IgD-negative memory B cell (primary cell): ENCODE results near the gene THSD4. TPM values are rescaled to one million over a fixed set of nuclear protein-coding genes. Genes with fewer than 3 reads are reported as not detected.
"Not testable (repeated sequence)": the region's sequence is repeated elsewhere in the genome, so short reads cannot be mapped to it uniquely, and the experiment has no call there.

ENCODE experiments used
- H3K27ac Mint-ChIP-seq, 3 donors: one replicate each; pipeline ENCODE4 v1.8.0; 2020 to 2022; ENCODE audit warnings: mild to moderate bottlenecking in 3 of 3, mixed read lengths in 3 of 3, moderate library complexity in 1 of 3
- H3K27me3 Mint-ChIP-seq: one replicate; pipeline ENCODE4 v1.8.0; 2021; ENCODE audit warnings: mixed read lengths
- H3K36me3 Mint-ChIP-seq: one replicate; pipeline ENCODE4 v1.8.0; 2020; ENCODE audit warnings: mild to moderate bottlenecking, mixed read lengths
- H3K4me1 Mint-ChIP-seq, 3 donors: one replicate each; pipeline ENCODE4 v1.8.0; 2020 to 2022; ENCODE audit warnings: mixed read lengths in 3 of 3, mild to moderate bottlenecking in 1 of 3
- H3K4me3 Mint-ChIP-seq, 4 donors: one replicate each; pipeline ENCODE4 v1.8.0; 2020 to 2022; ENCODE audit warnings: mild to moderate bottlenecking in 4 of 4, mixed read lengths in 4 of 4, moderate library complexity in 3 of 4
- H3K9me3 Mint-ChIP-seq, 3 donors: one replicate each; pipeline ENCODE4 v1.8.0; 2020 to 2021; ENCODE audit warnings: mixed read lengths in 3 of 3, mild to moderate bottlenecking in 1 of 3
- polyA plus RNA-seq: library from polyadenylated mRNA; unstranded; fragments of 300-500 nt; fragmentation: Illumina TruSeq; gene quantifications from one replicate; pipeline ENCODE4 v1.2.3, GENCODE V29; 2021

The THSD4 gene
- polyA plus RNA-seq, 1 donor from 2014 or later, result not detected

DNA sequence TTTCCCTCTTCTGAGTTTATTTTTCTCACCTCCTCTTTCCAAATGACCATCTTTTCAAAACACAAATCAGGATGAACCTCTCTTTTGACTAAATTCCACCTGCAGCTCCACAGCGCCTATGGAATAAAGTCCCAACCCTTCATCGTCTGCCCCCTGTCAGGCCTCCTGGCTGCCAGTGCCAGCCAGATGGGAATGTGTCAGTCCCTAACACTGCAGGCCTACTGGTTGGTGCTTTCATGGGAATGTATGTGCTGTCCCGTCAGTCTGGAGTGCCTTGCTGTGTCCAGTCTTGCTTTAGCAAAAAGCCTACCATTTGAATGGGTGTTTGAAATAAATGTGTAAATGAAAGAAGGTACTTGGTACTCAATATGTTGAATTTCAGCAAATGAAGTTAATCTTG is 310.1 kb downstream of the THSD4 start:
- no peak overlapping the region for H3K27ac Mint-ChIP-seq
- no peaks in the 10 kb centered on the region for H3K36me3 Mint-ChIP-seq
- H3K27me3 Mint-ChIP-seq, result peaks cover 14% of the 10 kb centered on the region
- H3K9me3 Mint-ChIP-seq, result peaks cover 0 to 7% (median 3%) of the 10 kb centered on the region in 3 donors
- peaks cover 0 to 1% (median 0%) of the 10 kb centered on the region in 3 donors for H3K4me1 Mint-ChIP-seq
- no peak overlapping the region for H3K4me3 Mint-ChIP-seq

DNA sequence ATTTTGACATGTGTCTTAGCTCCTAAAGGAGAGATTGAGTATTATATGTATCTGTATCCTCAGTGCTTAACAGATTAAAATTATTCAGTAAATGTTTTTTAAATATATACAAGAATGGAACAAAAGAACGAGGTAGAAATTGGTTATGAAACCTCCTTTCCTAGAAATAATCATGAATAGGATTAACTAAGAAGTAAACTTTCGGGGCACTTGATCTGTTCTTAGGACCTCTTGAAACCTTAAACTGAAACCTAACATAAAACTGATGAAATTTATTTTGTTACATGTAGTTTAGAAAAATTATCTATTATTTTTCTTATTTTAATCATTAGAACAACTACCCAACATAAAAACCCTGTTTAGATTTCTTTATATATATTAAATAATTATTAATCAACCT is 311.5 kb downstream of the THSD4 start:
- H3K4me1 Mint-ChIP-seq, result no peaks in the 10 kb centered on the region
- no peaks in the 10 kb centered on the region for H3K36me3 Mint-ChIP-seq
- H3K27me3 Mint-ChIP-seq, result peaks cover 14% of the 10 kb centered on the region
- no peak overlapping the region for H3K27ac Mint-ChIP-seq
- H3K4me3 Mint-ChIP-seq, result no peak overlapping the region
- H3K9me3 Mint-ChIP-seq, result peaks cover 0 to 3% (median under 1%) of the 10 kb centered on the region in 3 donors

DNA sequence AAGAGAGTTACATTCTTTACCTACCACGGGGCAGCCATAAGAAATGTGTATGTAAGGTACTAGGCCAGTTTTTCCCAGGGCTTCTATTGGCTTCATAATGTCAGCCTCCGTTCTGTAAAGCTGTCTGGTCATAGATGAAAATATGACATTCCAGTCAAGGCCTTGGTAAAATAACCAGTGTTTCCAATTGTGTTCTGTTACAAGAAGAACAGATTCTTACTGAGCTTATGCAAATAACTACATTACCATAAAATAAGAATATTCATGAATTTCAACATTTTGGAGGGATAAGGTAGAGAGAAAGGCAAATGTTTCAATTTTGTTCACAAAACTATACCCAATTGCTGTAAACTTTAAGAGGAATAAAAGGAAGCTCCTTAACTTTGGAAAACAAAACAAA is 315.5 kb downstream of the THSD4 start:
- no peak overlapping the region for H3K27ac Mint-ChIP-seq

DNA sequence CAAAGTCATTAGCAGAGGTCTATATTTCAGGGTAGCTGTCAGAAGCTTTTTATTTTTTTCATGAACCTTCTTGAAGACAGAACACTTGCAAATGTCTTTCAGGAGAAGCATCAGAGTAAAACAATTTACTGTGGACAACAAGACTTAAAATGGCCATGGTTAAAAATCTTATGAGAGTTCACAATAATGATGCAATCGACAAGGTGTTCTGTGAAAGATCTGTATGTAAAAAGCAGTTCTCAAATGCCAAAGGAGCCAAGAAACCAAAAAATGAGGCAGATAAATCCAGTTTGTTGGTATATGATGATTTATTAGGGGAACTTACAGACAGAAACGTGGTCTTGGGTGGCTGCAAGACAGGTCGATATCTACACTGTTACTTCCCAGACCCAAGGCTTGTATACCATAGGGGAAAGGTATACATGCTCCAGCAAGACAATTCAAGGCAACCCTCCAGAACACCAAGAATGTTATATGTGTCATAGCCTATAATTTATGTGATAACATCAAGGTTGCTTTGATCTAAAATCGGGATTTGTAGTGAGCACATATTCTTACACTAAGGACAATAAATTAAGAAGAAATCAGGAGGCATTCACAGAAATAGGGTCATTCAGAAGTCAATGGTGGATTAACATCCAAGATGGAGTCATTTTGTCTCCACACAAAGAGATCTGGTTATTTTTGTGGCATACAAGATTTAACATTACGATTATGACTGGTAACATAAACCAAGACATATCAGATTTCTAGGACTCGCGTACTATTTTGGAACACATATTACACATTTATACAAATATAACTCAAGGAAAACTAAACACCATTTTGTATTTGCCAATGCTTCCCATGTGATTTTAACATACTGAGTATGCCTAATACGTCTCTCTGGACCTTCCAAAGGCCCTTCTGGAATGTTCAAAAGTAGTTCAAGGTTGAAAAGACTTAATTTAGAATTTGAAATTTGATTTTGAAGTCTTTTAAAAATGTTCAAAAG is 316.4 kb downstream of the THSD4 start:
- H3K9me3 Mint-ChIP-seq, result no peaks in the 10 kb centered on the region
- no peak overlapping the region for H3K27ac Mint-ChIP-seq
- H3K27me3 Mint-ChIP-seq, result peaks cover 5% of the 10 kb centered on the region
- no peaks in the 10 kb centered on the region for H3K4me1 Mint-ChIP-seq
- no peaks in the 10 kb centered on the region for H3K36me3 Mint-ChIP-seq
- H3K4me3 Mint-ChIP-seq, result no peak overlapping the region

More for the DNA sequence above, 315.5 kb downstream of the THSD4 start:
- H3K4me3 Mint-ChIP-seq, result no peak overlapping the region
- no peaks in the 10 kb centered on the region for H3K36me3 Mint-ChIP-seq
- H3K9me3 Mint-ChIP-seq, result no peaks in the 10 kb centered on the region
- H3K4me1 Mint-ChIP-seq, result no peaks in the 10 kb centered on the region
- H3K27me3 Mint-ChIP-seq, result peaks cover 5% of the 10 kb centered on the region

DNA sequence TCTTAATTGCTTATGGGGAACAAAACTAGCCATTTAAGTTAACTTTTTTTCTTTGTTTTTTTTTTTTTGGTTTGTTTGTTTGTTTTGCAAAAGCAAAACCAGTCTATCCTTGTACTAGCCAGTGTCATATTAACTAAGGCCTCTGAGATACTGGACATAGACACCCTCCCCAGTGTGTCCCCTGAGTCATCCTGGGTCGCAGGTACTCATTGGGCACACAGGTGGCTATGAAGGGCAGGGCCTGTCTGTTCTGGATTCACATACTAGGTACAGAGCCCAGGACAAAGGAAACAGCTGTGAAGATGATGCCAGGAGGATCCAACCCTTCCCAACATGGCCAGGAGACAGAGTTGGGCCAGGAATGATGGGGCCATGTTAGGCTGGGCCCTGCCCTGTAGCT is 318.1 kb downstream of the THSD4 start:
- Mint-ChIP-seq H3K27me3 (no peaks in the 10 kb centered on the region), H3K9me3 (no peaks in the 10 kb centered on the region), H3K4me3 (no peak overlapping the region)

DNA sequence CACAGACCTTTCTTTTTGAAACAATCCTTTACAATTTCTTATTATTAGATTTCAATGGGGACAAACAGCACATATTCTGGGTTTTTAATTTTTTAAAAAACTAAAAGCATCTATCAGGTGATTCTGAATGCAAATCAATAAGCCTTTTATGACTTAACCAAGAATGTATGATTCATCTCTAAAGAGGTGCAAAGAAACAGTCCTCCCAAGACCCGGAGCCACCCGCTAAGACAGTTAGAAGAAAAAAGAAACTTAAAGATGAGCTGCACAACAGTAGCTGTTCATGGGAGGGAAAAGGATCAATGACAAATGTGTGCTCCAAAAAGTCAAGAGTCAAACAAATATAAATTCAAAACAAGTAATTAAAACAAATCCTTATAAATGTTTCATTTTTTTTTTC is 319.5 kb downstream of the THSD4 start:
- H3K27ac Mint-ChIP-seq, result no peak overlapping the region
- H3K4me3 Mint-ChIP-seq, result no peak overlapping the region
- no peaks in the 10 kb centered on the region for H3K27me3 Mint-ChIP-seq
- no peaks in the 10 kb centered on the region for H3K9me3 Mint-ChIP-seq
- H3K36me3 Mint-ChIP-seq, result no peaks in the 10 kb centered on the region
- H3K4me1 Mint-ChIP-seq, result no peaks in the 10 kb centered on the region

More for the DNA sequence above, 318.1 kb downstream of the THSD4 start:
- no peak overlapping the region for H3K27ac Mint-ChIP-seq
- no peaks in the 10 kb centered on the region for H3K4me1 Mint-ChIP-seq
- no peaks in the 10 kb centered on the region for H3K36me3 Mint-ChIP-seq

DNA sequence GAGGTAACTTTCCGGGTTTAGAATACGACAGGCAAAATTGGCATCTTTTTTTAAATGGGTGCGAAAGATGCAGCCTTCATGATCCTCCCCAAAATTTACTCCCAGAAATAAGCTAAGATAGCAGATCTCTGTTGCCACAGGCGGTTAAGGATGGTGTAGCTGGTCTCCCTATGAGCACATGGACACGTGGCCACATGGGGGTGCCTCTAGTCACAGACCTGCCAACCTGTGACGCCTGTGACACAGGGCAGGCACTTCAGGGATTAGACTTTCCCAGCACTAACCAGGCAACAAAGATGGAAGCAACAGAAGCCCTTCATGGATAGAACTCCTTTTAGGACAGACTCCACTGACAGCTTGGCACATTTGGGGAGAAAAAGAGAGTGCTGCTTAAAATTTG is 320.3 kb downstream of the THSD4 start:
- Mint-ChIP-seq H3K27ac (no peak overlapping the region), H3K36me3 (no peaks in the 10 kb centered on the region), H3K4me1 (no peaks in the 10 kb centered on the region), H3K9me3 (no peaks in the 10 kb centered on the region), H3K4me3 (no peak overlapping the region), H3K27me3 (no peaks in the 10 kb centered on the region)

DNA sequence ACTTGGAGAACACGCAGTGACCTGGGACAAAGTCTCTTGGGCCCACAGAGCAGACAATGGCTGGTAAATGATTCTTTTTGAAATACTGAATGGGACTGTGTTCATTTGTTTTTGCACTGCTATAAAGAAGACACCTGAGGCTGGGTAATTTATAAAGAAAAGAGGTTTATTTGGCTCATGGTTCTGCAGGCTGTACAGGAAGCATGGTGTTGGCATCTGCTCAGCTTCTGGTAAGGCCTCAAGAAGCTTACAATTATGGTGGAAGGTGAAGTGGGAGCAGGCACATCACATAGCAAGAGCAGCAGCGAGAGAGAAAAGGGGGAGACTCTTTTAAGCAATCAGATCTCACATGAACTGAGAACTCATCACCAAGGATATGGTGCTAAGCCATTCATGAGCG is 321.6 kb downstream of the THSD4 start:
- Mint-ChIP-seq H3K4me3 (no peak overlapping the region), H3K27ac (no peak overlapping the region), H3K4me1 (peaks cover 0 to 2% (median 0%) of the 10 kb centered on the region in 3 donors), H3K27me3 (peaks cover 2% of the 10 kb centered on the region), H3K36me3 (no peaks in the 10 kb centered on the region), H3K9me3 (no peaks in the 10 kb centered on the region)

DNA sequence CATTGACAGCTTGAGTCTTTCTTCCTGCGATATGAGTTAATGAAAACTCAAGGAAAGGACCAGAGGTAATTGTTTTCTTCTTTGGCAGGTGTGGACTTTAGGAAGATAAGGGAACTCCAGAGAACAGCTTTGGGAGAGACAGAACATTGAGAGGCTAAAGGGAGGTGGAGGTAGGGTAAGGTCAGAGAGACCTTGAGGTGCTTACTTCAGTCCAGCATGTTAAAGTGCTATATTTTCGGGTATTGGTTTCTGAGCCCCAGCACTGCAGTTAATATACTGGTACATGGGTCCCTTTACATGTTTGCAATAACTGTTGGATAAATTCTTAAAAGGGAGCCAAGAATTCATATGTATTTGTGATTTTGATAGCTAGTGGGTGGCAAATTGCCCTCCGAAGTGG is 322.1 kb downstream of the THSD4 start:
- Mint-ChIP-seq H3K4me1 (peaks cover 0 to 2% (median 0%) of the 10 kb centered on the region in 3 donors), H3K27me3 (peaks cover 2% of the 10 kb centered on the region)

DNA sequence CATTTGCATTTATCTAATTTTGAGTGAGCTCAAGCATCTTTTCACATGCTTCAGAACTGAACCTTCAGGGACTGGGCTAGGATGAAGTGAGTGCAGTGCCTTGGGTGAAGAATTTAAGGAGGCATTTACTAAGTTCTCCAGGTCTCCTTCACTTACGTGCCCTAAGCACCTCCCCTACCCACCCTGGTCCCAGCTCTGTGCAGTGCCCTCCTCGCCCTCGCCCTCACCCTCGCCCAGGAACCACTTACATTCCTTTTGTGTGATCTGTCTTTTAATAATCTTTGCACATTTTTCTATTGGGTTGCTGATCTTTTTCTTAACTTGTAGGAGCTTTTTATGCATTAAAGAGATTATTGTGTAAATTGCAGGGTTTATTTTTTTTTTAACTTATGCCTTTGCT is 322.6 kb downstream of the THSD4 start:
- no peak overlapping the region for H3K27ac Mint-ChIP-seq
- H3K4me1 Mint-ChIP-seq, result peaks cover 0 to 2% (median 0%) of the 10 kb centered on the region in 3 donors
- peaks cover 2% of the 10 kb centered on the region for H3K27me3 Mint-ChIP-seq
- H3K9me3 Mint-ChIP-seq, result no peaks in the 10 kb centered on the region
- peak overlapping the region in 1 of 4 donors; percentile 44 for H3K4me3 Mint-ChIP-seq
- H3K36me3 Mint-ChIP-seq, result no peaks in the 10 kb centered on the region

More for the DNA sequence above, 322.1 kb downstream of the THSD4 start:
- Mint-ChIP-seq H3K36me3 (no peaks in the 10 kb centered on the region), H3K9me3 (no peaks in the 10 kb centered on the region), H3K27ac (no peak overlapping the region), H3K4me3 (no peak overlapping the region)

DNA sequence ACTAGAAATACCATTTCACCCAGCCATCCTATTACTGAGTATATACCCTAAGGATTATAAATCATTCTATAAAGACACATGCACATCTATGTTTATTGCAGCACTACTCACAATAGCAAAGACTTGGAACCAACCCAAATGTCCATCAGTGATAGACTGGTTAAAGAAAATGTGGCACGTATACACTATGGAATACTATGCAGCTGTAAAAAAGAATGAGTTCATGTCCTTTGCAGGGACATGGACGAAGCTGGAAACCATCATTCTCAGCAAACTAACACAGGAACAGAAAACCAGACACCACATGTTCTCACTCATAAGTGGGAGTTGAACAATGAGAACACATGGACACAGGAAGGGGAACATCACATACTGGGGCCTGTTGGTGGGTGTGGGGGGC is 324.2 kb downstream of the THSD4 start:
- not testable (repeated sequence) for H3K27me3 Mint-ChIP-seq, H3K4me3 Mint-ChIP-seq, H3K27ac Mint-ChIP-seq, H3K9me3 Mint-ChIP-seq, H3K4me1 Mint-ChIP-seq, H3K36me3 Mint-ChIP-seq

DNA sequence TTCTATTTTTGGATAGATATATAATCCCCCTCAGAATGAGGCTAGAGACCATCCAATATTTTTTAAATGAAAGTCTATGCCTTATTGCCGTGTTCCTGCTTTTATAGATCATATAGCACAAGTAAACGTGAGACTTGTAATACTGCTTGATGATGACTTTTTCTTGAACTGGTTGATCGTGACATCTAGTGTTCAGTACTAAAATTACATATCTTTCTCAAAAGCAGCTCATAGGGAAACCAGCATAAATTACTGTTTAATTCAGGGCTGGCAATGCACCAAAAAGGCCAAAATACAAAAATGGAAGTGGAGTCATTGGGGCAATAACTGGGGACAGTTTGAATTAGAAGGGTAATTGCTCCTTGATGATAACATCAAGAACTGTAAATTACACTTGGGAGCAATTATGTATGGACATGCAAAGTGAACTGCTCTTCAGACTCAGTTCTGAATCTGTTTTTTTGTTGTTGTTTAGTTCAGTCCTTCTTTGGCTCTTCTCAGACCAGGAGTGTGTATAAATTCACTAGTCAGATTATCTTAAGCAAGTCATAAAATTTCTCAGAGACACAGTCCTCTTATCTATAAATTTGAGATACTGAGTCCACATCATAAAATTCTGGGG is 325.3 kb downstream of the THSD4 start:
- Mint-ChIP-seq H3K4me1 (peaks cover 0 to 5% (median 2%) of the 10 kb centered on the region in 3 donors), H3K36me3 (no peaks in the 10 kb centered on the region), H3K4me3 (no peak overlapping the region), H3K27ac (no peak overlapping the region), H3K27me3 (peaks cover 2% of the 10 kb centered on the region), H3K9me3 (no peaks in the 10 kb centered on the region)

DNA sequence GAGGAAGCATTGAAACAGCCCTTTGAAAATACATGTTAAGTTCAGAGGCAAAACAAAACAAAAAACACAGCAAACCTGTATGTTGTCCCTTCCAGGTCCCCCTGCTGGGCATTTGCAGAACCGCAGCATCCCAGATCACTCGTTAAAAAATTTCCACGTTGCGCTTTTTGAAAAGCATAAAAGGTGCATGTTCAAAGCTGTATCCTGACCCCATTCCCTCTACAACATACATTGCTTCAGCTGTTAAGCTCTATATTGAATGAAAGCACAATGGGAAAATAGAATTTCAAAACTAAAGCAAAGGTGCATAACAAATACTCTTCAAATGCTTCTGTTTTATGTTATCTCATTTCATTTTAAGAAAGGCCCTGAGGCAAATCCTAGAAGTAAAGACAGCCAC is 328.3 kb downstream of the THSD4 start:
- Mint-ChIP-seq H3K36me3 (no peaks in the 10 kb centered on the region), H3K27ac (no peak overlapping the region), H3K27me3 (peaks cover 2% of the 10 kb centered on the region), H3K4me1 (peaks cover 0 to 5% (median 2%) of the 10 kb centered on the region in 3 donors), H3K9me3 (no peaks in the 10 kb centered on the region), H3K4me3 (no peak overlapping the region)

DNA sequence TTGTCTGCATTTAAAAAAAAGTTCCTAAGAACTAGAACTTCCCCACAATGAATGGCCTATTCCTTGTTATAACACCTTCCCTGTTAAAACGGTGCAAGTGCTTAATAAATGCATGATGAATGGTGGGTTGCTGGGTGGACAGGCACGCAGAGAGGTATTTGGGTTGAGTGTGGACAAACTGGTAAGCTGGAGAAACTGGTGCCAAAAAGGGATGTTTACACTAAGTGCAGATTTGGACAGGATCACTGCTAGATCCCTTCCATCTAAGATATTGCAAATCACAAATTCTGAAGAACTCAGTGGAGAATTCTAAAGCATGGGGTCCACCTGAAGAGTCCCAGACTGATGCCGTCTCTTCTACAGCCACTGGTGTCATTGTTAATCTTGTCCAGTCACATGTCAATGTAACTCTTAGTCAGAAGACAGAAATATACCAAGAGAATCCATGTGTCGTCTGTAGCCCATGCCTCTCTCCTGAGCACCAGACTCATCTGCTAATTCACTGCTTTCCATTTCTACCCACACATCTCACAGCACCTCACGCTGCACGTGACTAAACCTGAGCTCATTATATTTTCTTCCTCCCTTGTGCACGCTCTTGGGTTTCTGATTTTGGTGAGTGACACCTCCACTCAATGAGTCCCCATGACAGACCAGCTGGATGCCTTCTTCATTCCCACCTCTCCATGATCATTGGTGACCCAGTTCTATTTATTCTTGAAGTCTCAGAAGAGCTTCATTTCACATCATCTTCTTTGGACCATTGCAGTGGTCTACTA is 328.9 kb downstream of the THSD4 start:
- Mint-ChIP-seq H3K27me3 (peaks cover 2% of the 10 kb centered on the region), H3K9me3 (no peaks in the 10 kb centered on the region), H3K36me3 (no peaks in the 10 kb centered on the region), H3K4me1 (peaks cover 0 to 5% (median 2%) of the 10 kb centered on the region in 3 donors), H3K4me3 (no peak overlapping the region), H3K27ac (no peak overlapping the region)
